Measurements from ENCODE around the gene SEMA5A. TPM values are rescaled to one million over a fixed set of nuclear protein-coding genes. Genes with fewer than 3 reads are reported as not detected.

The SEMA5A gene
- total RNA-seq, 1 experiment from 2014 or later, result 0.15 TPM

GRCh38 chr5:9239071-9239470 is 306.8 kb downstream of the SEMA5A start:
- no peaks in the 10 kb centered on the region for H3K27me3 ChIP-seq (ENCODE audit: control insufficient read depth, insufficient read depth, low read length)
- no peaks in the 10 kb centered on the region for H3K4me1 ChIP-seq (ENCODE audit: control insufficient read depth, insufficient read depth, low read length)
- H3K4me3 ChIP-seq (ENCODE audit: low read depth in 2 of 2, low read length in 2 of 2), result no peak overlapping the region
- H3K27ac ChIP-seq (ENCODE audit: low read length), result no peak overlapping the region
- DNase-seq (ENCODE audit: low read depth, low spot score) (no peak), ATAC-seq (no peak)
- intact Hi-C loops (cut with micrococcal nuclease; ENCODE audit: unreplicated experiment), result no loop called here
- no peaks in the 10 kb centered on the region for H3K9me3 ChIP-seq (ENCODE audit: control insufficient read depth, insufficient read depth, low read depth, low read length)
- POLR2A ChIA-PET, result no interaction called here
- TF ChIP-seq CTCF (IDR thresholded peaks at IDR 0.05) (no peak), POLR2AphosphoS5 (IDR thresholded peaks at IDR 0.05; ENCODE audit: low read depth, low read length) (no peak), REST (IDR thresholded peaks at IDR 0.05; ENCODE audit: insufficient read depth in 1 of 2, low read depth in 2 of 2, low read length in 1 of 2) (no peak), TCF7L2 (IDR thresholded peaks at IDR 0.05; ENCODE audit: low read depth, low read length) (no peak)
- CTCF ChIA-PET, result no interaction called here
- BruUV-seq (replicated peaks), result no TSS peak
- H3K36me3 ChIP-seq (ENCODE audit: control insufficient read depth, insufficient read depth, low read length), result no peaks in the 10 kb centered on the region
- in situ Hi-C loops (cut with HindIII; ENCODE audit: low pct_unique_long_range_greater_than_20kb, low sequenced_read_pairs), result no loop called here

GRCh38 chr5:9233712-9234111 is 312.2 kb downstream of the SEMA5A start:
- H3K9me3 ChIP-seq (ENCODE audit: control insufficient read depth, insufficient read depth, low read depth, low read length), result no peaks in the 10 kb centered on the region
- TF ChIP-seq POLR2AphosphoS5 (IDR thresholded peaks at IDR 0.05; ENCODE audit: low read depth, low read length) (no peak), CTCF (IDR thresholded peaks at IDR 0.05) (no peak), TCF7L2 (IDR thresholded peaks at IDR 0.05; ENCODE audit: low read depth, low read length) (no peak), SIN3A (IDR thresholded peaks at IDR 0.05; ENCODE audit: borderline replicate concordance, insufficient read depth, low read depth, low read length) (no peak), REST (IDR thresholded peaks at IDR 0.05; ENCODE audit: insufficient read depth in 1 of 2, low read depth in 2 of 2, low read length in 1 of 2) (no peak)
- no peak for ATAC-seq
- no peaks in the 10 kb centered on the region for H3K27me3 ChIP-seq (ENCODE audit: control insufficient read depth, insufficient read depth, low read length)
- no peak overlapping the region for H3K27ac ChIP-seq (ENCODE audit: low read length)
- BruUV-seq (replicated peaks), result no TSS peak
- in situ Hi-C loops (cut with HindIII; ENCODE audit: low pct_unique_long_range_greater_than_20kb, low sequenced_read_pairs) (no loop called here), intact Hi-C loops (cut with micrococcal nuclease; ENCODE audit: unreplicated experiment) (no loop called here)
- CTCF ChIA-PET, result no interaction called here
- no peaks in the 10 kb centered on the region for H3K4me1 ChIP-seq (ENCODE audit: control insufficient read depth, insufficient read depth, low read length)
- no peak overlapping the region for H3K4me3 ChIP-seq (ENCODE audit: low read depth in 2 of 2, low read length in 2 of 2)
- DNase-seq (ENCODE audit: low read depth, low spot score), result no peak
- H3K36me3 ChIP-seq (ENCODE audit: control insufficient read depth, insufficient read depth, low read length), result no peaks in the 10 kb centered on the region
- POLR2A ChIA-PET, result no interaction called here
